Liver (tissue), 9 donors: ENCODE data around the gene HLA-DOB. TPM values are rescaled to one million over a fixed set of nuclear protein-coding genes. Genes with fewer than 3 reads are reported as not detected.

ENCODE experiments used
- DNase-seq: peaks from one replicate; pipeline ENCODE4 v3.0.0-alpha.2; 2017; ENCODE audit warnings: low spot score
- H3K27ac ChIP-seq, 2 donors: one replicate each; pipeline ENCODE4 v1.7.0; 2013; ENCODE audit warnings: inconsistent platforms in 2 of 2, low read length in 2 of 2, control low read depth in 1 of 2, low read depth in 1 of 2, mild to moderate bottlenecking in 1 of 2
- H3K27me3 ChIP-seq, 4 donors: one replicate each; pipeline versions ENCODE4 v1.6.1 to v1.7.0; 2013; ENCODE audit warnings: low read length in 3 of 4, inconsistent platforms in 1 of 4, mild to moderate bottlenecking in 1 of 4, moderate library complexity in 1 of 4; ENCODE audit not compliant: control insufficient read depth in 4 of 4, insufficient read depth in 4 of 4
- H3K36me3 ChIP-seq, 4 donors: one replicate each; pipeline versions ENCODE4 v1.6.1 to v1.7.0; 2013; ENCODE audit warnings: low read length in 3 of 4, mild to moderate bottlenecking in 3 of 4, low read depth in 1 of 4, moderate library complexity in 1 of 4; ENCODE audit not compliant: control insufficient read depth in 4 of 4, insufficient read depth in 3 of 4
- H3K4me1 ChIP-seq, 4 donors: one replicate each; pipeline versions ENCODE4 v1.6.1 to v1.7.0; 2013; ENCODE audit warnings: low read length in 3 of 4, mild to moderate bottlenecking in 3 of 4, moderate library complexity in 1 of 4; ENCODE audit not compliant: control insufficient read depth in 4 of 4, insufficient read depth in 4 of 4
- H3K4me3 ChIP-seq, 3 donors: one replicate each; pipeline versions ENCODE4 v1.6.1 to v1.7.0; 2013; ENCODE audit warnings: low read length in 3 of 3, control low read depth in 1 of 3, low read depth in 1 of 3, mild to moderate bottlenecking in 1 of 3
- H3K9ac ChIP-seq, 2 donors: one replicate each; pipeline ENCODE4 v1.7.0; 2013; ENCODE audit warnings: low read length in 2 of 2, mild to moderate bottlenecking in 2 of 2, moderate library complexity in 2 of 2, control low read depth in 1 of 2, low read depth in 1 of 2
- H3K9me3 ChIP-seq, 4 donors: one replicate each; pipeline versions ENCODE4 v1.6.1 to v1.7.0; 2013; ENCODE audit warnings: low read length in 3 of 4; ENCODE audit not compliant: control insufficient read depth in 4 of 4
- CTCF ChIP-seq: fragments of 150-350 bp; IDR thresholded peaks from 2 replicates; pipeline ENCODE4 v1.5.1; 2017; ENCODE audit warnings: improper control_type of control experiment, low read depth, low read length; ENCODE audit not compliant: missing input control
- EGR1 ChIP-seq, 2 donors: IDR thresholded peaks; 2 replicates each; pipeline ENCODE4 v1.6.1; 2016 to 2018; ENCODE audit warnings: antibody characterized with exemption in 2 of 2, low read depth in 2 of 2
- FOXA1 ChIP-seq: IDR thresholded peaks from 2 replicates; pipeline ENCODE4 v1.6.1; 2016; ENCODE audit warnings: antibody characterized with exemption
- FOXA2 ChIP-seq: IDR thresholded peaks from 2 replicates; pipeline ENCODE4 v1.6.1; 2016; ENCODE audit warnings: antibody characterized with exemption
- GABPA ChIP-seq, 2 donors: IDR thresholded peaks in 1 of 2; conservative IDR thresholded peaks in 1 of 2; 2 replicates each; pipeline ENCODE4 v1.6.1; 2016; ENCODE audit warnings: antibody characterized with exemption in 2 of 2, mild to moderate bottlenecking in 1 of 2, moderate library complexity in 1 of 2
- HNF4A ChIP-seq, 2 donors: conservative IDR thresholded peaks; 2 replicates each; pipeline ENCODE4 v1.6.1; 2016; ENCODE audit warnings: antibody characterized with exemption in 2 of 2, mild to moderate bottlenecking in 2 of 2
- HNF4G ChIP-seq: IDR thresholded peaks from 2 replicates; pipeline ENCODE4 v1.6.1; 2016; ENCODE audit warnings: antibody characterized with exemption
- JUND ChIP-seq, 2 donors: IDR thresholded peaks; 2 replicates each; pipeline ENCODE4 v1.6.1; 2016; ENCODE audit warnings: antibody characterized with exemption in 2 of 2
- NR2F2 ChIP-seq: IDR thresholded peaks from 2 replicates; pipeline ENCODE4 v1.6.1; 2016; ENCODE audit warnings: antibody characterized with exemption
- RAD21 ChIP-seq, 2 donors: IDR thresholded peaks; 2 replicates each; pipeline ENCODE4 v1.6.1; 2016; ENCODE audit warnings: antibody characterized with exemption in 2 of 2, mild to moderate bottlenecking in 2 of 2
- RXRA ChIP-seq, 2 donors: IDR thresholded peaks; 2 replicates each; pipeline ENCODE4 v1.6.1; 2017 to 2018; ENCODE audit warnings: antibody characterized with exemption in 2 of 2, mild to moderate bottlenecking in 1 of 2
- SP1 ChIP-seq: IDR thresholded peaks from 2 replicates; pipeline ENCODE4 v1.6.1; 2018; ENCODE audit warnings: antibody characterized with exemption, mild to moderate bottlenecking
- TAF1 ChIP-seq: conservative IDR thresholded peaks from 2 replicates; pipeline ENCODE4 v1.6.1; 2016; ENCODE audit warnings: antibody characterized with exemption, mild to moderate bottlenecking
- YY1 ChIP-seq: IDR thresholded peaks from 2 replicates; pipeline ENCODE4 v1.6.1; 2016; ENCODE audit warnings: antibody characterized with exemption, mild to moderate bottlenecking
- ZBTB33 ChIP-seq: IDR thresholded peaks from 2 replicates; pipeline ENCODE4 v1.6.1; 2016; ENCODE audit warnings: antibody characterized with exemption
- WGBS: extraction: QIAGEN DNeasy Blood & Tissue Kit; methylation state at CpG from one replicate; pipeline ENCODE4 v1.1.7; 2013; 5-methylcytosine and 5-hydroxymethylcytosine counted together
- polyA plus RNA-seq, 2 donors: library from polyadenylated mRNA; stranded (reverse) in 1 of 2; unstranded in 1 of 2; fragments of 200-250 nt in 1 of 2; fragments of >200 nt in 1 of 2; fragmentation: Nextera tagmentation in 1 of 2; extraction: Ambion mirVana in 1 of 2; gene quantifications; one replicate each; pipeline versions ENCODE4 v1.2.1 to v1.2.3, GENCODE V29; 2013 to 2015
- total RNA-seq, 2 donors: library from RNA; depleted of rRNA; stranded (reverse); fragments of >200 nt; gene quantifications; one replicate each; pipeline ENCODE4 v1.2.3, GENCODE V29; 2014
- TF ChIP-seq, protein P1 (sequence below): IDR thresholded peaks from 2 replicates; pipeline ENCODE4 v1.6.1; 2016; ENCODE audit warnings: antibody characterized with exemption, mild to moderate bottlenecking
- TF ChIP-seq, protein P2 (sequence below): IDR thresholded peaks from 2 replicates; pipeline ENCODE4 v1.6.1; 2016; ENCODE audit warnings: antibody characterized with exemption
- TF ChIP-seq, protein P3 (sequence below): IDR thresholded peaks from 2 replicates; pipeline ENCODE4 v1.6.1; 2016; ENCODE audit warnings: antibody characterized with exemption
- donor health status: healthy.
- donor health status: healthy.
- donor health status: healthy.
- donor health status: healthy.
- donor health status: healthy.

HLA-DOB gene
- total and polyA plus RNA-seq, 4 donors: 0.16 to 0.67 (median 0.25) TPM; not detected in 1

DNA sequence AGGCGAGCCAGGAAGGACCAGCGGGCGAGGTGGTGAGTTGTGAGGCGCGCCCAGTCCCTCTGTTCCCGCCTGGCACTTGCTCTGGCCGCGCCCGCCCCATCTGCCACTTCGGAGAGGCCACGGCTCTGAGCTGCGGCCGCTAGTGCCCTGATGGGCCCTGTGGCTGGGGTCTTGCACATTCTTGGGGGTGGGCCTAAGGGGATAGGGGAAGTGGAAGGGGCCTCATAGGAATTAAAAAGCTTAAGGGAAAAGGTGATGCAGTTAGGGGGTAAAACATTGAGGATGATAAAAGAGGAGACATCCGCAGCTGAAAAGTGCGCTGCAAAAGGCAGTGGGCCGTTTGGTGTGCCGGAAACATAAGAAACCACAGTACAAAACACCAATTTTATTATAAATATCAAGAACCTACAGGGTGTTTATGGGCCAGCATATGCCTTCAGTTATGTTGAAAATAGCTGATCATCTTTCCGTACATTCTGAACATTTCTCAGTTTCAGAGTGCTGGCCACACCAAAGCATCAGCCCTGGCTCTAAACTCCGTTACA is 28.1 kb upstream of the HLA-DOB start:
- TF ChIP-seq ZBTB33 (no peak), TAF1 (no peak), YY1 (no peak), HNF4A (conservative IDR thresholded peaks at IDR 0.05) (no peak), FOXA2 (no peak), GABPA (IDR thresholded peaks at IDR 0.05 in 1 of 2, conservative IDR thresholded peaks at IDR 0.05 in 1 of 2) (no peak), RXRA (IDR thresholded peaks at IDR 0.05) (no peak), RAD21 (IDR thresholded peaks at IDR 0.05) (no peak), HNF4G (no peak)
- TF ChIP-seq, protein P1, sequence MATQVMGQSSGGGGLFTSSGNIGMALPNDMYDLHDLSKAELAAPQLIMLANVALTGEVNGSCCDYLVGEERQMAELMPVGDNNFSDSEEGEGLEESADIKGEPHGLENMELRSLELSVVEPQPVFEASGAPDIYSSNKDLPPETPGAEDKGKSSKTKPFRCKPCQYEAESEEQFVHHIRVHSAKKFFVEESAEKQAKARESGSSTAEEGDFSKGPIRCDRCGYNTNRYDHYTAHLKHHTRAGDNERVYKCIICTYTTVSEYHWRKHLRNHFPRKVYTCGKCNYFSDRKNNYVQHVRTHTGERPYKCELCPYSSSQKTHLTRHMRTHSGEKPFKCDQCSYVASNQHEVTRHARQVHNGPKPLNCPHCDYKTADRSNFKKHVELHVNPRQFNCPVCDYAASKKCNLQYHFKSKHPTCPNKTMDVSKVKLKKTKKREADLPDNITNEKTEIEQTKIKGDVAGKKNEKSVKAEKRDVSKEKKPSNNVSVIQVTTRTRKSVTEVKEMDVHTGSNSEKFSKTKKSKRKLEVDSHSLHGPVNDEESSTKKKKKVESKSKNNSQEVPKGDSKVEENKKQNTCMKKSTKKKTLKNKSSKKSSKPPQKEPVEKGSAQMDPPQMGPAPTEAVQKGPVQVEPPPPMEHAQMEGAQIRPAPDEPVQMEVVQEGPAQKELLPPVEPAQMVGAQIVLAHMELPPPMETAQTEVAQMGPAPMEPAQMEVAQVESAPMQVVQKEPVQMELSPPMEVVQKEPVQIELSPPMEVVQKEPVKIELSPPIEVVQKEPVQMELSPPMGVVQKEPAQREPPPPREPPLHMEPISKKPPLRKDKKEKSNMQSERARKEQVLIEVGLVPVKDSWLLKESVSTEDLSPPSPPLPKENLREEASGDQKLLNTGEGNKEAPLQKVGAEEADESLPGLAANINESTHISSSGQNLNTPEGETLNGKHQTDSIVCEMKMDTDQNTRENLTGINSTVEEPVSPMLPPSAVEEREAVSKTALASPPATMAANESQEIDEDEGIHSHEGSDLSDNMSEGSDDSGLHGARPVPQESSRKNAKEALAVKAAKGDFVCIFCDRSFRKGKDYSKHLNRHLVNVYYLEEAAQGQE: no peak
- TF ChIP-seq, protein P2, sequence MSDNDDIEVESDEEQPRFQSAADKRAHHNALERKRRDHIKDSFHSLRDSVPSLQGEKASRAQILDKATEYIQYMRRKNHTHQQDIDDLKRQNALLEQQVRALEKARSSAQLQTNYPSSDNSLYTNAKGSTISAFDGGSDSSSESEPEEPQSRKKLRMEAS: no peak
- H3K9me3 ChIP-seq: no peaks in the 10 kb centered on the region
- peaks cover 4 to 39% (median 27%) of the 10 kb centered on the region in 4 donors for H3K36me3 ChIP-seq
- H3K4me3 ChIP-seq: peak overlapping the region; percentile 75 to 91 (median 87)
- peak overlapping the region; percentile 41 to 77 for H3K9ac ChIP-seq
- no peaks in the 10 kb centered on the region for H3K27me3 ChIP-seq
- H3K27ac ChIP-seq: peak overlapping the region; percentile 94 to 98
- H3K4me1 ChIP-seq: peaks cover 6 to 44% (median 23%) of the 10 kb centered on the region in 4 donors
- DNase-seq: no peak
- 28% methylated on average over 19 of the region's 19 CpGs for WGBS

GRCh38 chr6:32843979-32844838 is 27.4 kb upstream of the HLA-DOB start, which contains the start of gene PSMB8:
Gene PSMB8 (minus strand): TSS chr6:32844047. CDS start chr6:32843996, 51 bp downstream.
- peak within 1 kb of the TSS; percentile 41 to 94 for H3K9ac ChIP-seq
- peak within 1 kb of the TSS; percentile 94 to 98 for H3K27ac ChIP-seq
- H3K4me1 ChIP-seq: peaks cover 6 to 48% (median 23%) of the 10 kb centered on the region in 4 donors
- H3K36me3 ChIP-seq: peaks cover 2 to 37% (median 24%) of the 10 kb centered on the region in 4 donors
- no peaks in the 10 kb centered on the region for H3K9me3 ChIP-seq
- H3K4me3 ChIP-seq: peak within 1 kb of the TSS; percentile 75 to 91 (median 87)
- under 1% methylated on average over 40 of the region's 40 CpGs for WGBS
- DNase-seq: peak; percentile 92
- no peaks in the 10 kb centered on the region for H3K27me3 ChIP-seq
- TF ChIP-seq SP1 (peak; percentile 53), CTCF (no peak), TAF1 (peak; percentile 36), RXRA (IDR thresholded peaks at IDR 0.05) (peak; percentile 60 to 69), YY1 (peak; percentile 71), EGR1 (IDR thresholded peaks at IDR 0.05; ENCODE audit: low read depth in 2 of 2) (no peak), JUND (IDR thresholded peaks at IDR 0.05) (peak; percentile 19 to 84), FOXA1 (peak; percentile 4), NR2F2 (peak; percentile 46), GABPA (IDR thresholded peaks at IDR 0.05 in 1 of 2, conservative IDR thresholded peaks at IDR 0.05 in 1 of 2) (no peak), ZBTB33 (peak; percentile 31), HNF4G (no peak), RAD21 (IDR thresholded peaks at IDR 0.05) (peak in 1 of 2 donors; percentile 11)
- TF ChIP-seq, protein P3, sequence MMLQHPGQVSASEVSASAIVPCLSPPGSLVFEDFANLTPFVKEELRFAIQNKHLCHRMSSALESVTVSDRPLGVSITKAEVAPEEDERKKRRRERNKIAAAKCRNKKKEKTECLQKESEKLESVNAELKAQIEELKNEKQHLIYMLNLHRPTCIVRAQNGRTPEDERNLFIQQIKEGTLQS: no peak
- TF ChIP-seq, protein P2: peak; percentile 79
